ENCODE measurements around the gene SLC10A1. TPM values are rescaled to one million over a fixed set of nuclear protein-coding genes. Genes with fewer than 3 reads are reported as not detected.
A peak's percentile ranks its signal among the peaks of the same experiment; 100 is the strongest.

Gene SLC10A1
- total and polyA plus RNA-seq, 2 of the 8 experiments (the other 6 are each of a cell fraction or from before 2014, with no cell fraction given) = not detected

DNA sequence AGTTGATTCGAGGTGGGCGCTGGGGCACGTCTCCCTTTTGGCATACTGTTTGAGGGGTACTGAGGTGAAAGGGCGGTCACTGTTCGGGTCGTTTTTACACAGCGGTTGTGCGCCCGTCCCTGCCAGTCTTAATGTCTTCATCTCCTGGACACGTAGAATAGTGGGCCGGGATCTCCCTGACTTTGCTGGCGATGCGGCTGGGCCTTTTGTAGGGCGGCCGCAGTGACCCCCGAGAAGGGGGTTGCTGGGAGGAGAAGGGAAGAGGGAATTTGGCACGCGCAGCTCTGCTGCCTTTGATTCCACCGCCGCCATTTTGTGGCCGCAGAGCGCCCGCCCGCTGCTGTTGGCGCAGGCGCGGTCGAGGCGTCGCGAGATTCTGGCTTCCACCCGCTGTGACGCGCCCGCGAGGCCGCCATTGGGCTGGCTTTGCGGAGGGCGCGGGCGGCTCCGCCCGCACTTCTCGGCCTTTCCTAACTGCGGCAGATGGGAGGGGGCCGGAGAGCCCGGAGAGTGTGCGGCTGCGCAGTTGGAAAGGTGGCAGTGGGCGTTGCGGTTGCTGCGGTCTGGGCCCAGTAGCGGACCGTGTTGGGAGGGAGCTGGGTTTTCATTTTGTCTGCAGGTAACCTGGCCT is 29.6 kb downstream of the SLC10A1 start (continued):
- TF ChIP-seq, protein P1, sequence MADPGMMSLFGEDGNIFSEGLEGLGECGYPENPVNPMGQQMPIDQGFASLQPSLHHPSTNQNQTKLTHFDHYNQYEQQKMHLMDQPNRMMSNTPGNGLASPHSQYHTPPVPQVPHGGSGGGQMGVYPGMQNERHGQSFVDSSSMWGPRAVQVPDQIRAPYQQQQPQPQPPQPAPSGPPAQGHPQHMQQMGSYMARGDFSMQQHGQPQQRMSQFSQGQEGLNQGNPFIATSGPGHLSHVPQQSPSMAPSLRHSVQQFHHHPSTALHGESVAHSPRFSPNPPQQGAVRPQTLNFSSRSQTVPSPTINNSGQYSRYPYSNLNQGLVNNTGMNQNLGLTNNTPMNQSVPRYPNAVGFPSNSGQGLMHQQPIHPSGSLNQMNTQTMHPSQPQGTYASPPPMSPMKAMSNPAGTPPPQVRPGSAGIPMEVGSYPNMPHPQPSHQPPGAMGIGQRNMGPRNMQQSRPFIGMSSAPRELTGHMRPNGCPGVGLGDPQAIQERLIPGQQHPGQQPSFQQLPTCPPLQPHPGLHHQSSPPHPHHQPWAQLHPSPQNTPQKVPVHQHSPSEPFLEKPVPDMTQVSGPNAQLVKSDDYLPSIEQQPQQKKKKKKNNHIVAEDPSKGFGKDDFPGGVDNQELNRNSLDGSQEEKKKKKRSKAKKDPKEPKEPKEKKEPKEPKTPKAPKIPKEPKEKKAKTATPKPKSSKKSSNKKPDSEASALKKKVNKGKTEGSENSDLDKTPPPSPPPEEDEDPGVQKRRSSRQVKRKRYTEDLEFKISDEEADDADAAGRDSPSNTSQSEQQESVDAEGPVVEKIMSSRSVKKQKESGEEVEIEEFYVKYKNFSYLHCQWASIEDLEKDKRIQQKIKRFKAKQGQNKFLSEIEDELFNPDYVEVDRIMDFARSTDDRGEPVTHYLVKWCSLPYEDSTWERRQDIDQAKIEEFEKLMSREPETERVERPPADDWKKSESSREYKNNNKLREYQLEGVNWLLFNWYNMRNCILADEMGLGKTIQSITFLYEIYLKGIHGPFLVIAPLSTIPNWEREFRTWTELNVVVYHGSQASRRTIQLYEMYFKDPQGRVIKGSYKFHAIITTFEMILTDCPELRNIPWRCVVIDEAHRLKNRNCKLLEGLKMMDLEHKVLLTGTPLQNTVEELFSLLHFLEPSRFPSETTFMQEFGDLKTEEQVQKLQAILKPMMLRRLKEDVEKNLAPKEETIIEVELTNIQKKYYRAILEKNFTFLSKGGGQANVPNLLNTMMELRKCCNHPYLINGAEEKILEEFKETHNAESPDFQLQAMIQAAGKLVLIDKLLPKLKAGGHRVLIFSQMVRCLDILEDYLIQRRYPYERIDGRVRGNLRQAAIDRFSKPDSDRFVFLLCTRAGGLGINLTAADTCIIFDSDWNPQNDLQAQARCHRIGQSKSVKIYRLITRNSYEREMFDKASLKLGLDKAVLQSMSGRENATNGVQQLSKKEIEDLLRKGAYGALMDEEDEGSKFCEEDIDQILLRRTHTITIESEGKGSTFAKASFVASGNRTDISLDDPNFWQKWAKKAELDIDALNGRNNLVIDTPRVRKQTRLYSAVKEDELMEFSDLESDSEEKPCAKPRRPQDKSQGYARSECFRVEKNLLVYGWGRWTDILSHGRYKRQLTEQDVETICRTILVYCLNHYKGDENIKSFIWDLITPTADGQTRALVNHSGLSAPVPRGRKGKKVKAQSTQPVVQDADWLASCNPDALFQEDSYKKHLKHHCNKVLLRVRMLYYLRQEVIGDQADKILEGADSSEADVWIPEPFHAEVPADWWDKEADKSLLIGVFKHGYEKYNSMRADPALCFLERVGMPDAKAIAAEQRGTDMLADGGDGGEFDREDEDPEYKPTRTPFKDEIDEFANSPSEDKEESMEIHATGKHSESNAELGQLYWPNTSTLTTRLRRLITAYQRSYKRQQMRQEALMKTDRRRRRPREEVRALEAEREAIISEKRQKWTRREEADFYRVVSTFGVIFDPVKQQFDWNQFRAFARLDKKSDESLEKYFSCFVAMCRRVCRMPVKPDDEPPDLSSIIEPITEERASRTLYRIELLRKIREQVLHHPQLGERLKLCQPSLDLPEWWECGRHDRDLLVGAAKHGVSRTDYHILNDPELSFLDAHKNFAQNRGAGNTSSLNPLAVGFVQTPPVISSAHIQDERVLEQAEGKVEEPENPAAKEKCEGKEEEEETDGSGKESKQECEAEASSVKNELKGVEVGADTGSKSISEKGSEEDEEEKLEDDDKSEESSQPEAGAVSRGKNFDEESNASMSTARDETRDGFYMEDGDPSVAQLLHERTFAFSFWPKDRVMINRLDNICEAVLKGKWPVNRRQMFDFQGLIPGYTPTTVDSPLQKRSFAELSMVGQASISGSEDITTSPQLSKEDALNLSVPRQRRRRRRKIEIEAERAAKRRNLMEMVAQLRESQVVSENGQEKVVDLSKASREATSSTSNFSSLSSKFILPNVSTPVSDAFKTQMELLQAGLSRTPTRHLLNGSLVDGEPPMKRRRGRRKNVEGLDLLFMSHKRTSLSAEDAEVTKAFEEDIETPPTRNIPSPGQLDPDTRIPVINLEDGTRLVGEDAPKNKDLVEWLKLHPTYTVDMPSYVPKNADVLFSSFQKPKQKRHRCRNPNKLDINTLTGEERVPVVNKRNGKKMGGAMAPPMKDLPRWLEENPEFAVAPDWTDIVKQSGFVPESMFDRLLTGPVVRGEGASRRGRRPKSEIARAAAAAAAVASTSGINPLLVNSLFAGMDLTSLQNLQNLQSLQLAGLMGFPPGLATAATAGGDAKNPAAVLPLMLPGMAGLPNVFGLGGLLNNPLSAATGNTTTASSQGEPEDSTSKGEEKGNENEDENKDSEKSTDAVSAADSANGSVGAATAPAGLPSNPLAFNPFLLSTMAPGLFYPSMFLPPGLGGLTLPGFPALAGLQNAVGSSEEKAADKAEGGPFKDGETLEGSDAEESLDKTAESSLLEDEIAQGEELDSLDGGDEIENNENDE (IDR thresholded peaks at IDR 0.05; ENCODE audit: insufficient replicate concordance, low read length) = no peak
- TF ChIP-seq GABPA (IDR thresholded peaks at IDR 0.05; ENCODE audit: borderline replicate concordance, insufficient read depth, low read length) (no peak), CREB1 (IDR thresholded peaks at IDR 0.05) (peak; percentile 40; the same call in 1 of the 2 replicates), CHD1 (IDR thresholded peaks at IDR 0.05; ENCODE audit: low read depth, low read length) (no peak; the same call in 1 of the 2 replicates), TCF12 (IDR thresholded peaks at IDR 0.05; ENCODE audit: low read depth, low read length) (no peak), POLR2A (IDR thresholded peaks at IDR 0.05; ENCODE audit: control extremely low read depth in 1 of 2, low read depth in 2 of 2, low read length in 2 of 2) (peak; percentile 43 to 64)
- TF ChIP-seq, protein P2, sequence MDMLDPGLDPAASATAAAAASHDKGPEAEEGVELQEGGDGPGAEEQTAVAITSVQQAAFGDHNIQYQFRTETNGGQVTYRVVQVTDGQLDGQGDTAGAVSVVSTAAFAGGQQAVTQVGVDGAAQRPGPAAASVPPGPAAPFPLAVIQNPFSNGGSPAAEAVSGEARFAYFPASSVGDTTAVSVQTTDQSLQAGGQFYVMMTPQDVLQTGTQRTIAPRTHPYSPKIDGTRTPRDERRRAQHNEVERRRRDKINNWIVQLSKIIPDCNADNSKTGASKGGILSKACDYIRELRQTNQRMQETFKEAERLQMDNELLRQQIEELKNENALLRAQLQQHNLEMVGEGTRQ (IDR thresholded peaks at IDR 0.05; ENCODE audit: low read length) = no peak

Measured in H1 (cell line).